HG03442 (cell line): ENCODE results near the gene POLR3G.

Experiments used
- ATAC-seq: cut with Tn5 transposase; IDR thresholded peaks from one replicate; pipeline ENCODE4 v1.9.1; 2021; ENCODE audit warnings: mild to moderate bottlenecking, moderate library complexity; ENCODE audit not compliant: unreplicated experiment

Gene POLR3G

GRCh38 chr5:90474235-90475107 lies at the start of gene POLR3G, which contains the start of gene MBLAC2:
Gene POLR3G, plus strand, starts transcription at chr5:90474864. Its CDS starts 10,704 bp downstream, at chr5:90485568.
Gene MBLAC2, minus strand, starts transcription at chr5:90474771. Its CDS starts 479 bp downstream, at chr5:90474292.
- peak; percentile 82 for ATAC-seq

GRCh38 chr5:90434116-90434714 lies 40.4 kb upstream of the POLR3G start:
- ATAC-seq = no peak

DNA sequence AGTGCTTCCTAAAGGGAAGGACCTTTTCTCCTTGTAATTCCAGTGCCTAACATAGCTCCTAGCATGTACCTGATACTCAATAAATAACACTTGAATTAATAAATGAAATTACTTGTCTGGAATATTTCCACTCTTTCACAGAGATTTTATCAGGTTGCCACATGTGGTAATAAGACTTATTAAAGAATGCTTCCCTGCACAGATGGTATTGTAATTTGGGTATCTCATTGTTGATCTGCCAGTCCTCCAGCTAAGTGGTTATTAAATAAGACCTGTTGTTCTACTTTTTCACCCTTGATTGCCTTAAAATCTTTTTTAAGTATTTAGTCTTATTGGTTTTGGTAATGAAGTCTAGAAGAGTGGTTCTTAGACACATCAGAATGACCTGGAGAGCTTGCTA lies 37.0 kb upstream of the POLR3G start:
- ATAC-seq = no peak

DNA sequence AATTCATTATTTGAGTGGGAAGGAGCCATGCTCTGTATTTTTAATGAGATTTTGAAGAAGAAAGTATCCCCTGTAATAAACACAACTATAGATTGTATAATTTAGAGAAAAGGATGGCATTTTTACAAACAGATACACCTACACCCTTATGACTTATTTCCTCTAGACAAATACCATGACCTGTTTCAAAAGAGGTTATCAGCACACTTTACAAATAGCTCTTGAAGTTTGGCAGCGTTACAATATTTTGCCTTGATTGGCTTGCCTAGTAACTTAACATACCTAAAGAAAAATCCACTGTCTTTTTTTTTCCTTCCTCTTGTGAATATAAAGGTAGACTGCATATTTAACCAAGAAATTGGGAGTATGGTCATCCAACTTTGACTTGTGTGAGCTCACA lies 36.6 kb upstream of the POLR3G start:
- no peak for ATAC-seq

DNA sequence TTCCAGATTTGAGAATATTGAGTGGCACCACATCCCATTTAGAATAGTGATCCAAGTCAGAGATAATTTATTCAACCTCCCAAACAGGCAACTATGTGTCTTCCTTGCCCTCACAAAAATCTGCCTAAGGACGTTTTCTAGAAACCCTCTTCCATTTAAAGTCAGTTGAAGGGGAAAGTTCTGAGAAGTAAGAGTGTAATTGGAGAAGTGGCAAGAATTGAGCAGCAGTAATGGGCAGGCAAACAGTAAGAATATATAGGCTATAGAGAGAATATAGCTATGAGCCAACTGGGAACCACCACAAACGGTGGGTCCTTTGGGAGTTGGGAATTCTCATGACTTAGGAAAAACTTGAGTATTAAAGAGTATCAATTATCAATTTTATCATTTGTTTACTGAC lies 34.0 kb upstream of the POLR3G start:
- no peak for ATAC-seq

DNA sequence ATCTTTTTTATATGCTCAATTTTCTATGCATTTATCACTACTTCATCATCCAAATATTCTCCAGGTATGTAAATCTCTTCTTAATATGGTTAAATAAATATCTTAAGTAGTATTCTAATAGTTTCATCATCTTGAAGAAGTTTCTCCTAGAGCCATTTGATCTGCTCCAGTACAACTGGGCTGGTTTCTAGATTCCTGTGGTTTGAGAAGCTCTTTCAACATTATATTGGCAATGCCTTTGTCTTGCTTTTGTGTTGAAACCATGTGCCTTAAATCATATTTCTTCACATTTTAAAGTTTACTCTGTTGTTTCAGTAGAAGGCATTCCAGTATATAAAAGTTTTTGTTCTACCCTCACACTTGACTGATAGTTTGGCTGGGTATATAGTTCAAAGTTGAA lies 27.7 kb upstream of the POLR3G start:
- ATAC-seq = no peak

DNA sequence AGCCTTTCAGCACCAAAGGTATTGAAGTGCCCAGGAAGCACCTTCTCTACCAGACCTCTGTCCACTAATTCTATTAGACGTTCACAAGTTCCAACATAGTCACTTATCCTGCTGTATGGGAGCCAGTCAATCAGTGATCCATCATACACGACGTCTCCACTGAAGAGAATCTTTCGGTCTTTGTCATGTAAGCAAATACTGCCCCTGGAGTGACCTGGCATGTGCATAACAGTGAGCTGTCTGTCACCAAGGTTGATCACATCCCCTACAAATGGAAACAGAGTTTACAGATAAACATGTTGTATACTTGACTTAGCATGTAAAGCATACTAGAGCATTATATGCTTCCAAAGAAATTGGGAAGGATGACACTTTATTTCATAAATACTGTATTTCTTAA lies 13.4 kb upstream of the POLR3G start:
- no peak for ATAC-seq

DNA sequence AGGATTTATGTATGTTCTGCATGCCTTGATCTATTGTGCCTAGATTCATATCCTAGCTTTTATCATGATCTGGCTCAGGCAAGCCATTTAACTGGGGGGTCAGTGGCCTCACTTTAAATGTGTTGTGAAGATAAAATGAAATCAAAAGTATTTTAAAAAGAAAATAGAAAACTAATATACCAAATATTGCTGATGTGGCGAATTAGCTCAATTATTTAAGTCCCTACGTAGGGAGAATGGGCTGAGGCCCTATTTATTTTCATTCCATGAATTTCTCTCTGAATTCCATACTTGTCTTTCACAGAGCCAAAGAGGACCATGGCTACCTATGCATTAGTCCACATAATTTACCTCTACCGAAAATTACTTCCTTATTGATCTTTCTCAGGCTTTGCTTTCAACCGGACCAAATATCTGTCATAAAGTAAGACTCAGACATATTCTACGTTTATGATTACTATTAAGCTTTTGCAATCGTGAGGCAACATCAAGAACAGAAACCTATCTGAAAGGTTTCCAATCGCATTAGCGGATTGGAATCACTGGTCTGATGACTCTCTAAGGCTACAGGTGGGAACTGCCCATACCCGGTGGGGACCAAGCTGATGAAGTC lies 1.8 kb upstream of the POLR3G start:
- no peak for ATAC-seq

GRCh38 chr5:90473396-90474234 lies 1.0 kb upstream of the POLR3G start:
- ATAC-seq = peak; percentile 2

DNA sequence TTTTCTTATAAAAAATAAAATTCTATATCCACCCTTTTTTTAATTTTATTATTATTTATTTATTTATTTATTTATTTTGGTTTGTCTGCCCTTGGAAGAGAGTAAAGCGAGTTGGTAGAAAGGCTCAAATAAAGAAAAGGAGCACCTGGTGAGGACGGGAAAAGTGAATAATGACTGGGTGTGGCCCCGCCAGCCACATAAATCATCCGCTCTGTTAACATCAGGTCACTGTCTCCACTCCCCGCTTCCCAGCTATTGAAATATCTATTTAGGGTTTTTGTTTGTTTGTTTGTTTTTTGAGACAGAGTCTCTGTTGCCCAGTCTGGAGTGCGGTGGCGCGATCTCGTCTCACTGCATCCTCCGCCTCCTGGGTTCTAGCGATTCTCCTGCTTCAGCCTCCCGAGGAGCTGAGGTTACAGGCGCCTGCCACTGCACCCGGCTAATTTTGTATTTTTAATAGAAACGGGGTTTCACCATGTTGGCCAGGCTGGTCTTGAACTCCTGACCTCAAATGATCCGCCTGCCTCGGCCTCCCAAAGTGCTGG lies 844 bp downstream of the POLR3G start:
- ATAC-seq = no peak

DNA sequence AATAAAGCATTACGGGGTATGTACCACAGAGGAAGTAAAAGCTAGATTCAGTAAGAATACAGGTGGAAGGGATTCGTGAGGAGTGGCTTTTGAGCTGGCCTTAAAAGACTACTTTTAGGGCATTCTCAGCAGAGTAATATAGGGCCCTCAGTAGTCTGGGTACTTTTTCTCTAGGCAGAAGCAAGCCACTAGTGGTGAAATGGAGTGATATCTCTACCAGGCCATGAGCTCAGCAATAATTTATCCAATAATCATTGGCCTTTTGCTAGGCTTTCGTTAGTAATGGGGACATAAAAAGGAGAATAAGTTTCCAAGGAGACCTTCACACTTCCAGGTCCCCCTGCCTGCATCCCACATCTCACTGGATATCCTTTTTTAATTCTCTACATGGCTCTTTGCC lies 1.7 kb downstream of the POLR3G start:
- no peak for ATAC-seq

GRCh38 chr5:90477073-90477472 lies 2.4 kb downstream of the POLR3G start:
- ATAC-seq = no peak

DNA sequence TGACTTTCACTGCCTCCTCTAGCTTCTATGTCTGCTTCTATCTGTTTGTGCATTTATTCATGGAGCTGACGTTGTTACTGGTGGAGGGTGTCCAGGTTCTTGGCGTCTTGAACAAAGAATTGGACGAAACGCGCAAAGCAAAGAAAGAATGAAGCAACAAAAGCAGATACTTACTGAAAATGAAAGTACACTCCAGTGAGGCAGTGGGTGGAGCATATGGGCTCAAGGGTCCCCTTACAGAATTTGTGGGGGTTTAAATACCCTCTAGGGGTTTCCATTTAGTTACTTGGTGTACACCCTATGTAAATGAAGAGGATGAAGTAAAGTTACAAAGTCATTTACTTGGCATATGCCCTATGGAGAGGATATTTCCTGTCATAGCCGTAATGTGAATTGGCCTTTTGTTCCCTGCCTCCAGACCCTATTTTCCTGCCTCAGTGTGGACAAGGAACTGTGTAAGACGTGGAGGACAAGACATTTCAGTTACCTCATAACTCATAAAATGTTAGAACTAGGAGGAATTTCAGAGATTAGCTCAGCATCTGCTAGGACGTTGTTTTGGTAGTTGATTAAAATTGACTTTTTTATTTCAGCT lies 3.1 kb downstream of the POLR3G start:
- ATAC-seq = no peak

DNA sequence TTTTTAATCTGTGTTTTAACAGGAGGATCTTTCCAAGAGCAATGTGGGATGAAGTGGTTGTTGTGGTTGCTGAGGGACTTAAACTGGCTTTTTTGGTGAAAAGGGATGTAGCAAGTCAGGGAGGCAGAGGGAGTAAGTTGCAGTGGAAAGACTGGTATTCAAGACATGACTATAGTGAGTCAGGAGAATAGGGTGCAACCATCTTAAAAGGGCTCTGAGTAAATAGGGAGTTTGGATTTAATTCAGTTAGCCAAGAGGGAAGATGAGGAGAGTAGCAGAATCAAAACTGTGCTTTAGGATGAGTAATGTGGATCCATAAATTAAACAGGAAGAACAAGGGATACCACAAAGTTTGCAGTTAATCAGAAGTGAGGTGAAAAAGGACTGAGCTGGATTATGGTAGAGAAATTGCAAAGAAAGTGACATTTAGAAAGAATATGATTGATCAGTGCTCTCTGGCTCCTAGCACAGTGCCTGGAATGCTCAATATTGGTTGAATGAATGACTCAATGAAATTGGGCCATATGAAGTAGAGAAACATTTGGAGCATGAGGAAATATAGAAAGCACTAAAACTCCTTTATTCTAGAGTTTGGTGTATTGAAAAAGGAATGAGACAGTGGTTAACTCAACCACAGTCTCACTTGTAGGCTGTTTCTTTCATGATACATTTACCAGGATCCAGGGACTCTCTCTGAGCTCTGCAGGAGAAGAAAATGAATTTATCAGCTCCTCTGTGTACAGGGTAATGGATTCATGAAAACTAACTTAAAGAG lies 5.1 kb downstream of the POLR3G start:
- ATAC-seq = no peak

GRCh38 chr5:90480699-90481098 lies 6.0 kb downstream of the POLR3G start:
- no peak for ATAC-seq

DNA sequence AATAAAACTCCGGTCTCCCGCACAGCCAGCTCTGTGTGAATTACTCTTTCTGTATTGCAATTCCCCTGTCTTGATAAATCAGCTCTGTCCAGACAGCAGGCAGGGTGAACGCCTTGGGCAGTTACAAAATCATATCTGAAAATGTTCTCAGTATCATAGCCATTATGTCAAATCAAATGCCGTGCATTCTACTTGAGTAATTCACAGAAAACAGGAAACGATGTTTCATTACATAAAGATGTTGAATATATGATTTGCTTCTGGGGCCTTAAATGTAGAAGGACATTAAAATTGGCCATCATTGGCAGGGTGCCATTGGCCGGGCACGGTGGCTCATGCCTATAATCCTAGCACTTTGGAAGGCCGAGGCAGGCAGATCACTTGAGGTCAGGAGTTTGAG lies 8.5 kb downstream of the POLR3G start:
- ATAC-seq = no peak

DNA sequence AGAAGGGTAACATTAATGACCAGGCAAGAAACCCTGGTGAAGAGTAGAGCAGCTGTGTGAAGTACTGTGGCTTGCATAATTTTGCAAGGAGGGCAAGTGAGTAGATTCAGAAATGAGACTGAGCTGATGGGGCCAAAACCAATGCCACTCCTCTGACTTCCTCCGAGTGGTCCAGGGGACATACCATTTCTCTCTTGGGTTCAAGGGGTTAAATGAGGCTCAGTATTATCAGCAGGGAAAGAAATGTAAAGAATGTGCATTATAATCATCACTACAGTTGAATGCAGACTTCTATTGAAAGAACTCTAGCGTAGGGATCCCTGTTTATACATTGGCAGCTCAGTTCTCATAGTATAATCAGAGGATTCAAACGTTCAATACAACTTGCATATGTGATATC lies 9.9 kb downstream of the POLR3G start:
- no peak for ATAC-seq

GRCh38 chr5:90488791-90489190 lies 14.1 kb downstream of the POLR3G start:
- ATAC-seq = no peak

- no peak for ATAC-seq
Measured at GRCh38 chr5:90494043-90494442, 19.4 kb downstream of the POLR3G start.

- ATAC-seq = no peak
Measured at GRCh38 chr5:90495146-90495545, 20.5 kb downstream of the POLR3G start.
